HEK293 (cell line): ENCODE results near the gene DAGLB.

Experiments used
- ATF2 ChIP-seq: fragments of 450-650 bp; formaldehyde crosslinking; IDR thresholded peaks from 2 replicates; pipeline ENCODE4 v1.5.1; 2016; ENCODE audit warnings: missing biosample characterization, missing genetic modification characterization, low read depth
- CTCF ChIP-seq: fragments of 450-650 bp; formaldehyde crosslinking; IDR thresholded peaks from 2 replicates; pipeline ENCODE4 v1.5.1; 2016; ENCODE audit warnings: missing biosample characterization, missing genetic modification characterization
- SALL2 ChIP-seq: fragments of 450-650 bp; formaldehyde crosslinking; IDR thresholded peaks from 2 replicates; pipeline ENCODE4 v1.5.0; 2017; ENCODE audit warnings: missing biosample characterization, mild to moderate bottlenecking, missing genetic modification characterization, borderline replicate concordance
- ZBTB20 ChIP-seq: fragments of 450-650 bp; formaldehyde crosslinking; IDR thresholded peaks from 2 replicates; pipeline ENCODE4 v1.5.1; 2016; ENCODE audit warnings: missing biosample characterization, missing genetic modification characterization
- ZBTB26 ChIP-seq: fragments of 450-650 bp; formaldehyde crosslinking; optimal IDR thresholded peaks from 2 replicates; pipeline ENCODE3; 2016; ENCODE audit warnings: missing biosample characterization, mild to moderate bottlenecking, missing genetic modification characterization
- ZBTB49 ChIP-seq: fragments of 450-650 bp; formaldehyde crosslinking; IDR thresholded peaks from 2 replicates; pipeline ENCODE4 v1.5.1; 2016; ENCODE audit warnings: missing biosample characterization, missing genetic modification characterization, low read depth
- ZNF114 ChIP-seq: fragments of 450-650 bp; formaldehyde crosslinking; IDR thresholded peaks from 2 replicates; pipeline ENCODE4 v1.5.0; 2017; ENCODE audit warnings: missing biosample characterization, missing genetic modification characterization
- ZNF221 ChIP-seq: fragments of 450-650 bp; formaldehyde crosslinking; IDR thresholded peaks from 2 replicates; pipeline ENCODE4 v1.5.1; 2017; ENCODE audit warnings: missing biosample characterization, missing genetic modification characterization, borderline replicate concordance
- ZNF624 ChIP-seq: fragments of 450-650 bp; formaldehyde crosslinking; IDR thresholded peaks from 2 replicates; pipeline ENCODE4 v1.5.1; 2017; ENCODE audit warnings: missing biosample characterization, missing genetic modification characterization
- ZNF701 ChIP-seq: fragments of 450-650 bp; formaldehyde crosslinking; IDR thresholded peaks from 2 replicates; pipeline ENCODE4 v1.5.1; 2016; ENCODE audit warnings: missing biosample characterization, missing genetic modification characterization

- TF ChIP-seq ZBTB26 (tag by site-specific recombination) (no peak), ATF2 (tag by site-specific recombination) (no peak), ZNF114 (no peak), ZNF221 (tag by site-specific recombination) (no peak), SALL2 (tag by site-specific recombination) (no peak), ZBTB49 (no peak), ZNF624 (tag by site-specific recombination) (no peak), CTCF (tag by site-specific recombination) (no peak), ZNF701 (tag by site-specific recombination) (no peak), ZBTB20 (tag by site-specific recombination) (no peak)
These were observed 48.8 kb downstream of the DAGLB start for GRCh38 chr7:6398943-6399342.
